ENCODE measurements around the gene BAZ2A. TPM values are rescaled to one million over a fixed set of nuclear protein-coding genes. Genes with fewer than 3 reads are reported as not detected.
"Not testable (repeated sequence)": the region's sequence is repeated elsewhere in the genome, so short reads cannot be mapped to it uniquely, and the experiment has no call there.

Gene BAZ2A
- total RNA-seq, 3 donors from 2014 or later: 109 to 144 (median 110) TPM

- intact Hi-C loops (cut with DNase I, micrococcal nuclease): no loop called here
- H3K4me1 ChIP-seq (ENCODE audit: low read depth): no peaks in the 10 kb centered on the region
- TF ChIP-seq CTCF (IDR thresholded peaks at IDR 0.05): no peak
- no peaks in the 10 kb centered on the region for H3K9me3 ChIP-seq
- DNase-seq (no peak), ATAC-seq (no peak)
- H3K36me3 ChIP-seq (ENCODE audit: low read depth): no peaks in the 10 kb centered on the region
- no peak overlapping the region for H3K4me3 ChIP-seq
Observed at GRCh38 chr12:56585098-56585497, 45.0 kb downstream of the BAZ2A start.

DNA sequence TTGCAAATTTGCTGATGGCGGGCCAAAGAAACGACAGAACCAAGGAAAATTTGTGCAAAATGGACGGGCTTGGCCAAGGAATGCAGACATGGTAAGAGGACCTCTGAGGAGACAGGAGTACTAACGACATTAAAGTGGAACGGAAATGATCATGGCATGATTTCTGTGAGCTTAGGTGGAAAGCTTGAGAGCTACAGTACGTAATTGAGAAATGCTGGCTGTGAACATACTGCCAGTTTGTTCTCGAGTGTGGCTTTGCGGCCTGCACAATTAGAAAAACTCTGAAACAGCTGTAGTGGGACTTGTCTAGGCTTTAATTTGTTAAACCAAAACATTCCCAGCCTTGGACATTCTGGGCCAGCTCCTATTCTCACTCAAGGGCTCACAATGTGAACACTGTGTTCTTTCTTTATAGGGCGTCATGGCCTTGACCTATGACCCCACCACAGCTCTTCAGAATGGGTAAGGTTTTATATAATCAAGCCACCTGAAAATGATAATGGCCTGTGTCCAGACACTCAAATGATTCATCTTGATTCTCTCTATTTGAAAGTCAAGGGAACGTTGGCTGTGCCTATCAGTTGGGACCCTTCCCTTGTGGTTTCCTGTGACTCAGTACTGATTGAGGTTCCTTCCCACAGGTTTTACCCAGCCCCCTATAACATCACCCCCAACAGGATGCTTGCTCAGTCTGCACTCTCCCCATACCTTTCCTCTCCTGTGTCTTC is 48.5 kb downstream of the BAZ2A start:
- intact Hi-C loops (cut with DNase I, micrococcal nuclease): no loop called here
- Histone ChIP-seq H3K9me3 (no peaks in the 10 kb centered on the region), H3K4me1 (ENCODE audit: low read depth) (no peaks in the 10 kb centered on the region), H3K4me3 (no peak overlapping the region), H3K36me3 (ENCODE audit: low read depth) (no peaks in the 10 kb centered on the region)
- TF ChIP-seq CTCF (IDR thresholded peaks at IDR 0.05): no peak
- ATAC-seq (peak; percentile 27), DNase-seq (no peak)

GRCh38 chr12:56578983-56579546 is 51.1 kb downstream of the BAZ2A start:
- Histone ChIP-seq H3K4me3 (no peak overlapping the region), H3K4me1 (ENCODE audit: low read depth) (no peaks in the 10 kb centered on the region), H3K36me3 (ENCODE audit: low read depth) (no peaks in the 10 kb centered on the region), H3K9me3 (no peaks in the 10 kb centered on the region)
- DNase-seq: no peak
- intact Hi-C loops (cut with DNase I, micrococcal nuclease): no loop called here
- TF ChIP-seq CTCF (IDR thresholded peaks at IDR 0.05): no peak
- no peak for ATAC-seq

GRCh38 chr12:56577248-56577647 is 52.9 kb downstream of the BAZ2A start:
- H3K4me1 ChIP-seq (ENCODE audit: low read depth); H3K36me3 ChIP-seq (ENCODE audit: low read depth); H3K4me3 ChIP-seq; H3K9me3 ChIP-seq; intact Hi-C loops (cut with DNase I, micrococcal nuclease); DNase-seq; ATAC-seq: not testable (repeated sequence)

DNA sequence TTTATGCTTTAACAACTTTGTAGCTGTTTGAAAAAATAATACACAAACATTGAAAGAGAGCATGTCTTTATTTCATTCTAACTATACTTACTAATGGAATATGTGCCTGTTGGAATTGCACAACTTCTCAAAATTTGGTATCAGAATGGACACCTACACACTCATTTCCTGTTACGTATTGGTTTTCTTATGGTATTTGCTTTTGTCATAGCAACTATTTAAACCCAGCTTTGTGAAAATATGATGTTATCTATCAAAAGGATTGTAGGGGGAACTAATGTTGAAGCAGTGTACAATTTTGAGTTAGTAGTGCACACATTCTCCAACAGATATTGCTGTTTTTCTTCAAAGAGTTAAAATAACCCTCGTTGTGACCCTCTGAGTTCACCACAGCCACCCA is 55.9 kb downstream of the BAZ2A start:
- TF ChIP-seq CTCF (IDR thresholded peaks at IDR 0.05): no peak
- Histone ChIP-seq H3K36me3 (ENCODE audit: low read depth) (no peaks in the 10 kb centered on the region), H3K9me3 (no peaks in the 10 kb centered on the region), H3K4me3 (no peak overlapping the region), H3K4me1 (ENCODE audit: low read depth) (no peaks in the 10 kb centered on the region)
- intact Hi-C loops (cut with DNase I, micrococcal nuclease): loop anchor here in 1 of 2 donors (5.0 kb wide), 1 partner anchor 62 kb away; no protein-coding TSS in a partner anchor
- DNase-seq (no peak), ATAC-seq (no peak)

DNA sequence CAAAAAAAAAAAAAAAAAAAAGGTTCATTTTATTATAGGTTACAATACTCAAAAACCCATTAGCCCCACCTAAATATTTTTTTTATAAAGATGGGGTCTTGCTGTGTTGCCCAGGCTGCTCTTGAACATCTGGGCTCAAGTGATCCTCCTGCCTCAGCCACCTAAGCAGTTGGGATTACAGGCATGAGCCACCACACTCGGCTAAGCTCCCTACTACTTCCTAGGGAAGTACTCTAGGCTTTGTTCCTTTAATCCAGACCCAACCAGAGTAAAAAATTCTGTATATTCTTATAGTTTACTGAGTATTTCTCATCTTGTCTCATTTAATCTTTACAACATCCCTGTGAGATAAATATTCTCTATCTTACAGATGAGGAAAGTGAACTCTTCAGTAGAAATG is 57.8 kb downstream of the BAZ2A start:
- no peak overlapping the region for H3K4me3 ChIP-seq
- no peaks in the 10 kb centered on the region for H3K4me1 ChIP-seq (ENCODE audit: low read depth)
- no peak for TF ChIP-seq CTCF (IDR thresholded peaks at IDR 0.05)
- DNase-seq (no peak), ATAC-seq (no peak)
- H3K36me3 ChIP-seq (ENCODE audit: low read depth): no peaks in the 10 kb centered on the region
- intact Hi-C loops (cut with DNase I, micrococcal nuclease): loop anchor here in 1 of 2 donors (5.0 kb wide), 1 partner anchor 60 kb away; no protein-coding TSS in a partner anchor
- H3K9me3 ChIP-seq: no peaks in the 10 kb centered on the region
